ENCODE results near the gene DDX47.
"Not testable (repeated sequence)": the region's sequence is repeated elsewhere in the genome, so short reads cannot be mapped to it uniquely, and the experiment has no call there.

DDX47 gene

DNA sequence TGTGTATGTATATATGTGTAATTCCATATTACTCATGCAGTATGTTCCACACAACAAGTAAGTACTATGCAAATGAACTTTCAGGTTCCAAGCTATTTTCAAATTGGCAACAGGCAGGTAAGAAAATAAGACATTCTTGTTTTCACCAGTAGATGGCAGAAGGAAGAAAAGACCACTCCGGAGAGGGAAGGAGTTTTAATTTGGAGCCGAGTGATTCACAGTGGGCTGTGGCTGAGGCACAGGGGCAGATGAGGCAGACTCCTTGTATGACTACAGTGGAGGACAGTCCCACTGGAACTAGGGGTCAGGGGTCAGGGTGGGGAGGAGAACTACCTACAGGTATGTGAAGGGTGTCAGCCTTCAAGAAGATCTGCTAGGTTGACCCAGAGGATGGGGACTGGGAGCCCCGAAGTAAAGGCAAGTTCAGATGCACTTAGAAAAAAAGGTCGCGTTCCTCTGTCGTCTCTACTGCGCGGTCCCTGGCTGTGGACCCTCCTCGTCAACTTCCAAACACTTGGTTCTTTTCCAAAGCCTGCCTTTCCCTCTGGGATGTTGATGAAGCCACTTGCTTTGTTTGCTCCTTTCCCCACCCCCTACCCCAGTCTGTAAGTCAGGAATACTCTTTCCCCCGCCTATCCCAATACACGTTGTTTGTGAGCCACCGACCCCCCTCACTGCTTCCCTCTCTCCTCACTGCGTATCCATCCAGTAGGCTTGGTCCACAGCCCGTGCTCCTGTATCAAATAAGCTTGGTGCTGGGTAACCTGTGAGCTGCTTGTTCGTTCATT, 24.1 kb downstream of the DDX47 start:
- no peak overlapping the region for H3K4me2 ChIP-seq (ENCODE audit: low read depth, low read length, poor library complexity, severe bottlenecking)
- H3K27me3 ChIP-seq (ENCODE audit: low read length), result no peaks in the 10 kb centered on the region
- H3K36me3 ChIP-seq (ENCODE audit: low read length), result no peaks in the 10 kb centered on the region
- H3K27ac ChIP-seq (ENCODE audit: low read depth, low read length), result no peak overlapping the region
- no peak overlapping the region for H3K9ac ChIP-seq (ENCODE audit: low read length)
- H3K79me2 ChIP-seq (ENCODE audit: insufficient read depth, low read length), result no peaks in the 10 kb centered on the region
- no peak overlapping the region for H3K4me3 ChIP-seq (ENCODE audit: insufficient read depth, low read length, poor library complexity, severe bottlenecking)
- no peaks in the 10 kb centered on the region for H3K9me2 ChIP-seq (replicated peaks; ENCODE audit: insufficient read depth, low read length)
- no peak for TF ChIP-seq EZH2phosphoT487 (conservative IDR thresholded peaks at IDR 0.05; ENCODE audit: low read length)
- TF ChIP-seq, protein P1, sequence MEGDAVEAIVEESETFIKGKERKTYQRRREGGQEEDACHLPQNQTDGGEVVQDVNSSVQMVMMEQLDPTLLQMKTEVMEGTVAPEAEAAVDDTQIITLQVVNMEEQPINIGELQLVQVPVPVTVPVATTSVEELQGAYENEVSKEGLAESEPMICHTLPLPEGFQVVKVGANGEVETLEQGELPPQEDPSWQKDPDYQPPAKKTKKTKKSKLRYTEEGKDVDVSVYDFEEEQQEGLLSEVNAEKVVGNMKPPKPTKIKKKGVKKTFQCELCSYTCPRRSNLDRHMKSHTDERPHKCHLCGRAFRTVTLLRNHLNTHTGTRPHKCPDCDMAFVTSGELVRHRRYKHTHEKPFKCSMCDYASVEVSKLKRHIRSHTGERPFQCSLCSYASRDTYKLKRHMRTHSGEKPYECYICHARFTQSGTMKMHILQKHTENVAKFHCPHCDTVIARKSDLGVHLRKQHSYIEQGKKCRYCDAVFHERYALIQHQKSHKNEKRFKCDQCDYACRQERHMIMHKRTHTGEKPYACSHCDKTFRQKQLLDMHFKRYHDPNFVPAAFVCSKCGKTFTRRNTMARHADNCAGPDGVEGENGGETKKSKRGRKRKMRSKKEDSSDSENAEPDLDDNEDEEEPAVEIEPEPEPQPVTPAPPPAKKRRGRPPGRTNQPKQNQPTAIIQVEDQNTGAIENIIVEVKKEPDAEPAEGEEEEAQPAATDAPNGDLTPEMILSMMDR (IDR thresholded peaks at IDR 0.05; ENCODE audit: insufficient read depth, low read length, poor library complexity, severe bottlenecking), result no peak
- no peaks in the 10 kb centered on the region for H4K20me1 ChIP-seq (ENCODE audit: low read depth, low read length)
- no peak overlapping the region for H2AFZ ChIP-seq (ENCODE audit: low read depth, low read length, severe bottlenecking)
- H3F3A ChIP-seq (ENCODE audit: insufficient read depth), result no peaks in the 10 kb centered on the region
- no peaks in the 10 kb centered on the region for H3K9me3 ChIP-seq (ENCODE audit: insufficient read depth, low read length)

DNA sequence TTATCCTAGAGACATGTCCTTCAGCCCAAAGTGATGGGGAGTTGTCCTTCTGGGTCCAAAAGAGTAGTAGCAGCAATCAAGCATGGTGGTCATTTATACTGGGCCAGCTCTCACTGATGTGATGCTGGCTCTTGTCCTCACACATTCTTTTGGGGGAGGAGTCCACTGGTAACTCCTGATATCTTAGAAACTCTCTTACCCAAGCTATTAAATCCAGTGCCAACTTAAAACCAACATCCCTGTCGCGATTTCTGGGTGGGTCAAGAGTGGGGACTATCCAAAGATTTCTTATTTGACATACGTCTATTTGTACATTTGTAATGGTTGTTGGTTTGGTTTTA, 24.6 kb downstream of the DDX47 start:
- Histone ChIP-seq H4K20me1 (ENCODE audit: low read depth, low read length) (no peaks in the 10 kb centered on the region), H3K79me2 (ENCODE audit: insufficient read depth, low read length) (no peaks in the 10 kb centered on the region), H3K27me3 (ENCODE audit: low read length) (no peaks in the 10 kb centered on the region), H2AFZ (ENCODE audit: low read depth, low read length, severe bottlenecking) (no peak overlapping the region), H3K36me3 (ENCODE audit: low read length) (no peaks in the 10 kb centered on the region), H3K9me2 (replicated peaks; ENCODE audit: insufficient read depth, low read length) (no peaks in the 10 kb centered on the region), H3K9ac (ENCODE audit: low read length) (no peak overlapping the region), H3K4me3 (ENCODE audit: insufficient read depth, low read length, poor library complexity, severe bottlenecking) (no peak overlapping the region), H3K9me3 (ENCODE audit: insufficient read depth, low read length) (no peaks in the 10 kb centered on the region), H3F3A (ENCODE audit: insufficient read depth) (no peaks in the 10 kb centered on the region), H3K4me2 (ENCODE audit: low read depth, low read length, poor library complexity, severe bottlenecking) (no peak overlapping the region), H3K27ac (ENCODE audit: low read depth, low read length) (no peak overlapping the region)
- no peak for TF ChIP-seq EZH2phosphoT487 (conservative IDR thresholded peaks at IDR 0.05; ENCODE audit: low read length)
- TF ChIP-seq, protein P1 (IDR thresholded peaks at IDR 0.05; ENCODE audit: insufficient read depth, low read length, poor library complexity, severe bottlenecking), result no peak

DNA sequence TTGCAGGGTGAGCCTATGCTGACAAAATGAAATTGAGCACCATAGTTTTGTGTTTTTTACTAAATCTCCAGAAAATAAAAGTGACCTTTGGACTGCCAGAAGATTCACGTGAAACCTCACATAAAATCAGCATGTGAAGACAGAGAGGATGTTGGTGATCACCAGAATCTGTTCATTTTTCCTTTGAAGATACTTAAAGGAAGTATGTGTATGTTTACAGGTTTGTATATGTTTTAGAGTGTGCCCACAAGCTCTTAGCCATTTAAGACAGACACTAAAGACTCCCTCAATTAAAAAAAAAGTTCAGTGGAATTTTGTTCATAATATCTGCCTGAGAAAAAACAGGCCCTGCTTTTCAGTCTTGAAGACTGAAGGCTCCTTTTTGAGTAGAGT, 25.9 kb downstream of the DDX47 start:
- Histone ChIP-seq H3K27ac (ENCODE audit: low read depth, low read length) (no peak overlapping the region), H4K20me1 (ENCODE audit: low read depth, low read length) (no peaks in the 10 kb centered on the region), H3K9ac (ENCODE audit: low read length) (no peak overlapping the region), H3K36me3 (ENCODE audit: low read length) (no peaks in the 10 kb centered on the region), H3F3A (ENCODE audit: insufficient read depth) (no peaks in the 10 kb centered on the region), H3K27me3 (ENCODE audit: low read length) (no peaks in the 10 kb centered on the region), H3K79me2 (ENCODE audit: insufficient read depth, low read length) (no peaks in the 10 kb centered on the region), H2AFZ (ENCODE audit: low read depth, low read length, severe bottlenecking) (no peak overlapping the region), H3K9me3 (ENCODE audit: insufficient read depth, low read length) (no peaks in the 10 kb centered on the region), H3K9me2 (replicated peaks; ENCODE audit: insufficient read depth, low read length) (no peaks in the 10 kb centered on the region), H3K4me3 (ENCODE audit: insufficient read depth, low read length, poor library complexity, severe bottlenecking) (no peak overlapping the region), H3K4me2 (ENCODE audit: low read depth, low read length, poor library complexity, severe bottlenecking) (no peak overlapping the region)
- no peak for TF ChIP-seq EZH2phosphoT487 (conservative IDR thresholded peaks at IDR 0.05; ENCODE audit: low read length)
- TF ChIP-seq, protein P1 (IDR thresholded peaks at IDR 0.05; ENCODE audit: insufficient read depth, low read length, poor library complexity, severe bottlenecking), result no peak

DNA sequence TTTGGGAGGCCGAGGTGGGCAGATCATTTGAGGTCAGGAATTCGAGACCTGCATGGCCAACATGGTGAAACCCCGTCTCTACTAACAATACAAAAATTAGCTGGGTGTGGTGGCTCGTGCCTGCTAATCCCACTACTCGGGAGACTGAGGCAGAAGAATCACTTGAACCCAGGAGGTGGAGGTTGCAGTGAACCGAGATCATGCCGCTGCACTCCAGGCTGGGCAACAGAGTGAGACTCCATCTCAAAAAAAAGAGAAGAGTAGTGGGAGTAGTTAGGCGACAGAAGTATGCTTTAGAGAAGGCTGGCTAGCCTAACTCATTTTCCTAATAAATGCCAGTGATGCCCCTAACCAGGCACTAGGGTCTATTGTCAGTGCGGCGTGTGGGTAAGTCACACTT, 26.3 kb downstream of the DDX47 start:
- not testable (repeated sequence) for H3K4me3 ChIP-seq (ENCODE audit: insufficient read depth, low read length, poor library complexity, severe bottlenecking); H3F3A ChIP-seq (ENCODE audit: insufficient read depth); H3K9ac ChIP-seq (ENCODE audit: low read length)

More for the DNA sequence above, 26.3 kb downstream of the DDX47 start:
- H4K20me1 ChIP-seq (ENCODE audit: low read depth, low read length); H3K27ac ChIP-seq (ENCODE audit: low read depth, low read length); H3K27me3 ChIP-seq (ENCODE audit: low read length); H3K9me2 ChIP-seq (replicated peaks; ENCODE audit: insufficient read depth, low read length); H2AFZ ChIP-seq (ENCODE audit: low read depth, low read length, severe bottlenecking); H3K79me2 ChIP-seq (ENCODE audit: insufficient read depth, low read length); H3K9me3 ChIP-seq (ENCODE audit: insufficient read depth, low read length); H3K4me2 ChIP-seq (ENCODE audit: low read depth, low read length, poor library complexity, severe bottlenecking); H3K36me3 ChIP-seq (ENCODE audit: low read length): not testable (repeated sequence)

Measured in SU-DHL-6 (cell line).